B cell (primary cell): Measurements from ENCODE around the gene PRR23A. TPM values are rescaled to one million over a fixed set of nuclear protein-coding genes. Genes with fewer than 3 reads are reported as not detected.

Experiments used
- ATAC-seq: fragments of 200-7000 bp; cut with Tn5 transposase; one replicate; pipeline ENCODE4 v1.10.0; 2021; ENCODE audit warnings: low read depth, mild to moderate bottlenecking, moderate number of reproducible peaks, moderate library complexity
- CTCF ChIA-PET: fragments of 350-600 bp; sonication (Branson Sonifier 250); formaldehyde crosslinking; loops from one replicate; lab custom pipeline; 2021; ENCODE audit warnings: antibody characterized with exemption, inconsistent platforms; lab: Charles Lee
- POLR2A ChIA-PET: fragments of 350-600 bp; sonication (Branson Sonifier 250); formaldehyde crosslinking; loops from one replicate; lab custom pipeline; 2021; ENCODE audit warnings: antibody characterized with exemption; lab: Charles Lee
- DNase-seq: peaks from one replicate; pipeline ENCODE4 v3.0.0; 2013
- H2AFZ ChIP-seq: 2 replicates; pipeline ENCODE4 v1.6.1; 2012; ENCODE audit warnings: mild to moderate bottlenecking, low read depth, low read length; ENCODE audit not compliant: insufficient read depth, poor library complexity, severe bottlenecking
- H3K27ac ChIP-seq, 2 donors: 1 replicate in 1 of 2; 2 replicates in 1 of 2; pipeline ENCODE4 v1.5.1; 2012 to 2013; ENCODE audit warnings: low read length in 2 of 2, mild to moderate bottlenecking in 2 of 2, moderate library complexity in 1 of 2
- H3K27me3 ChIP-seq, 4 experiments: fragments of 200-600 bp in 1 of 4; sonication (generic) in 1 of 4; replicated peaks in 1 of 4; 1 replicate in 2 of 4; 2 replicates in 2 of 4; pipeline versions ENCODE4 v1.6.1 to v1.7.0; 2013 to 2016; ENCODE audit warnings: low read length in 3 of 4, mild to moderate bottlenecking in 2 of 4, mixed read lengths in 1 of 4, moderate library complexity in 1 of 4; ENCODE audit not compliant: insufficient read depth in 4 of 4, control insufficient read depth in 3 of 4; ENCODE audit errors: control extremely low read depth in 1 of 4
- H3K36me3 ChIP-seq, 2 experiments: replicated peaks in 1 of 2; 1 replicate in 1 of 2; 2 replicates in 1 of 2; pipeline versions ENCODE4 v1.6.1 to v1.7.1; 2013; ENCODE audit warnings: low read length in 1 of 2; ENCODE audit not compliant: insufficient read depth in 2 of 2, control insufficient read depth in 1 of 2; ENCODE audit errors: control extremely low read depth in 1 of 2, extremely low read depth in 1 of 2
- H3K4me1 ChIP-seq, 2 donors: fragments of 200-600 bp in 1 of 2; sonication (generic) in 1 of 2; 1 replicate in 1 of 2; 2 replicates in 1 of 2; pipeline versions ENCODE4 v1.5.1 to v1.6.1; 2013 to 2017; ENCODE audit warnings: low read length in 2 of 2; ENCODE audit not compliant: control insufficient read depth in 2 of 2, insufficient read depth in 2 of 2
- H3K4me2 ChIP-seq: replicated peaks from 2 replicates; pipeline ENCODE3; 2012; ENCODE audit warnings: mild to moderate bottlenecking, low read depth, low read length; ENCODE audit not compliant: poor library complexity, severe bottlenecking
- H3K4me3 ChIP-seq, 5 experiments: fragments of 200-600 bp in 1 of 5; sonication (generic) in 1 of 5; 1 replicate in 3 of 5; 2 replicates in 2 of 5; pipeline versions ENCODE4 v1.5.1 to v1.7.0; 2011 to 2016; ENCODE audit warnings: low read length in 4 of 5, mild to moderate bottlenecking in 4 of 5, low read depth in 2 of 5, control low read depth in 1 of 5, moderate library complexity in 1 of 5; ENCODE audit not compliant: insufficient read depth in 1 of 5; ENCODE audit errors: control extremely low read depth in 1 of 5, extremely low read depth in 1 of 5
- H3K79me2 ChIP-seq: fragments of 200-600 bp; sonication (generic); one replicate; pipeline ENCODE4 v1.6.0; 2016; ENCODE audit warnings: low read length; ENCODE audit not compliant: control insufficient read depth, insufficient read depth
- H3K9ac ChIP-seq: fragments of 200-600 bp; sonication (generic); 2 replicates; pipeline ENCODE4 v1.6.1; 2017; ENCODE audit warnings: mild to moderate bottlenecking, low read length, moderate library complexity
- H3K9me3 ChIP-seq, 3 donors: one replicate each; pipeline versions ENCODE4 v1.6.1 to v1.7.1; 2013; ENCODE audit warnings: low read length in 2 of 3; ENCODE audit not compliant: control insufficient read depth in 2 of 3, insufficient read depth in 1 of 3; ENCODE audit errors: control extremely low read depth in 1 of 3
- H4K20me1 ChIP-seq: 2 replicates; pipeline ENCODE4 v1.6.0; 2012; ENCODE audit warnings: mild to moderate bottlenecking, low read length; ENCODE audit not compliant: insufficient read depth, control insufficient read depth, poor library complexity, severe bottlenecking
- H3K27ac Mint-ChIP-seq: one replicate; pipeline ENCODE4 v1.8.0; 2021; ENCODE audit warnings: mixed read lengths
- H3K27me3 Mint-ChIP-seq: one replicate; pipeline ENCODE4 v1.8.0; 2021; ENCODE audit warnings: mixed read lengths
- H3K4me1 Mint-ChIP-seq: one replicate; pipeline ENCODE4 v1.8.0; 2021; ENCODE audit warnings: mixed read lengths
- H3K4me3 Mint-ChIP-seq: one replicate; pipeline ENCODE4 v1.8.0; 2021; ENCODE audit warnings: mixed read lengths
- H3K9me3 Mint-ChIP-seq: one replicate; pipeline ENCODE4 v1.8.0; 2022; ENCODE audit warnings: mixed read lengths; ENCODE audit not compliant: insufficient read depth
- CTCF ChIP-seq: fragments of 200-600 bp; IDR thresholded peaks from one replicate; pipeline ENCODE4 v1.8.0; 2022; ENCODE audit warnings: antibody characterized with exemption, mild to moderate bottlenecking
- EZH2 ChIP-seq: IDR thresholded peaks from 2 replicates; pipeline ENCODE4 v1.6.1; 2012; ENCODE audit warnings: borderline replicate concordance, low read depth, mild to moderate bottlenecking, moderate library complexity, low read length; ENCODE audit not compliant: insufficient read depth, poor library complexity, severe bottlenecking
- WGBS: methylation state at CpG from one replicate; pipeline ENCODE4 v1.1.5; 2013; ENCODE audit warnings: missing lambda C conversion rate; ENCODE audit not compliant: insufficient coverage; 5-methylcytosine and 5-hydroxymethylcytosine counted together
- intact Hi-C: fragments of 100-400 bp; cut with micrococcal nuclease; formaldehyde crosslinking; loops from one replicate; pipeline ENCODE4 v1.10.0; 2022
- polyA minus RNA-seq: library from RNA; depleted of rRNA, polyadenylated mRNA; stranded (reverse); fragments of >200 nt; gene quantifications from 2 replicates; pipeline ENCODE4 v1.2.3, GENCODE V29; 2012
- polyA plus RNA-seq: library from polyadenylated mRNA; depleted of rRNA; stranded (reverse); fragments of >200 nt; gene quantifications from 2 replicates; pipeline ENCODE4 v1.2.3, GENCODE V29; 2012
- total RNA-seq, 2 donors: library from RNA; stranded (reverse); fragments of 120-200 nt in 1 of 2; gene quantifications; 1 replicate in 1 of 2; 2 replicates in 1 of 2; pipeline versions ENCODE4 v1.2.3 to v1.2.4, GENCODE V29; 2013 to 2022

Gene PRR23A
- total RNA-seq (not detected in 2 replicates), polyA plus RNA-seq (not detected in 2 replicates), polyA minus RNA-seq (not detected in 2 replicates)
- total RNA-seq (2013): not detected

DNA sequence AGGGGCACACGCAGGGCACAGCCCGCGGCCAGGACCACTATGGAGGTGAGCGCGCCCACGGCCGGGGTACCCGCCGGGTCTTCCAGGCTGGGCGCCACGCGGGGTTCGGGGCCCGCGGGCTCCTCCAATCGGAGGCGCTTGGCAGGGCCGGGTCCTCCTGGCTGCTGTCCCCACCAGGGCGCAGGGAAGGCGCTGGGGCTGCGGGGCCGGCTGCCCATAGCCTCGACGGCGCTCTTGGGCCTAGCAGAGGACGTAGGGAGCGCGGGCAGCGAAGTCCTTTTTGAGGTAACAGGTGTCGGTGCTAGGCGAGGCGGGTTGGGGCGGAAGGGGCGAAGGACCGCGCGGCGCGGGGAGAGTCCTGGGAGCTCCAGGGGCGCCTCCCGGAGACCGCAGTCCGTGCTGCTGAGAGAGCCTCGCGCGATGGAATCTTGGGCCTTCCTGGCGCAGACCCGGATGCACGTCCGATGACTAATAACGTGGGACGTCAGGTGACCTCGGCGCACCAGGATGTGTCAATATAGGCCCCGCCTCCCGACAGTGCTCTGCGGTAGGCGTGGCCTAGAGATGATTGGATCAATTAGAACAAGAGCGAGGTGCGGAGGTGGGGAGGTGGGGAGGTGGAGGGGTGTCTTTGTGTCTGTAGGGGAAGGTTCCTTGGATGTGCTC is at the start of gene PRR23A:
Gene PRR23A (minus strand): TSS at position 218 of the 666 bp plus-strand sequence. CDS start 0 bp downstream, at position 218.
- ATAC-seq: no peak
- WGBS: 75% methylated on average over 60 of the region's 60 CpGs
- H3K4me1 ChIP-seq: no peaks in the 10 kb centered on the region
- no peak within 1 kb of the TSS for H3K27ac Mint-ChIP-seq
- no peak for DNase-seq
- H3K27ac ChIP-seq: no peak within 1 kb of the TSS
- no peak within 1 kb of the TSS for H3K4me3 Mint-ChIP-seq
- no peaks in the 10 kb centered on the region for H4K20me1 ChIP-seq
- TF ChIP-seq EZH2: no peak
- TF ChIP-seq CTCF: no peak
- POLR2A ChIA-PET: no interaction called here
- H3K9ac ChIP-seq: no peak within 1 kb of the TSS
- H3K4me2 ChIP-seq: no peak within 1 kb of the TSS
- H3K4me3 ChIP-seq: no peak within 1 kb of the TSS
- H2AFZ ChIP-seq: no peak within 1 kb of the TSS
- no peaks in the 10 kb centered on the region for H3K79me2 ChIP-seq
- CTCF ChIA-PET: no interaction called here
- no peaks in the 10 kb centered on the region for H3K36me3 ChIP-seq
- intact Hi-C loops: no loop called here
- peaks cover 0 to 27% (median 0%) of the 10 kb centered on the region in 3 donors for H3K9me3 ChIP-seq
- peaks cover 9% of the 10 kb centered on the region for H3K9me3 Mint-ChIP-seq
- no peaks in the 10 kb centered on the region for H3K27me3 Mint-ChIP-seq
- H3K27me3 ChIP-seq: no peaks in the 10 kb centered on the region
- no peaks in the 10 kb centered on the region for H3K4me1 Mint-ChIP-seq

DNA sequence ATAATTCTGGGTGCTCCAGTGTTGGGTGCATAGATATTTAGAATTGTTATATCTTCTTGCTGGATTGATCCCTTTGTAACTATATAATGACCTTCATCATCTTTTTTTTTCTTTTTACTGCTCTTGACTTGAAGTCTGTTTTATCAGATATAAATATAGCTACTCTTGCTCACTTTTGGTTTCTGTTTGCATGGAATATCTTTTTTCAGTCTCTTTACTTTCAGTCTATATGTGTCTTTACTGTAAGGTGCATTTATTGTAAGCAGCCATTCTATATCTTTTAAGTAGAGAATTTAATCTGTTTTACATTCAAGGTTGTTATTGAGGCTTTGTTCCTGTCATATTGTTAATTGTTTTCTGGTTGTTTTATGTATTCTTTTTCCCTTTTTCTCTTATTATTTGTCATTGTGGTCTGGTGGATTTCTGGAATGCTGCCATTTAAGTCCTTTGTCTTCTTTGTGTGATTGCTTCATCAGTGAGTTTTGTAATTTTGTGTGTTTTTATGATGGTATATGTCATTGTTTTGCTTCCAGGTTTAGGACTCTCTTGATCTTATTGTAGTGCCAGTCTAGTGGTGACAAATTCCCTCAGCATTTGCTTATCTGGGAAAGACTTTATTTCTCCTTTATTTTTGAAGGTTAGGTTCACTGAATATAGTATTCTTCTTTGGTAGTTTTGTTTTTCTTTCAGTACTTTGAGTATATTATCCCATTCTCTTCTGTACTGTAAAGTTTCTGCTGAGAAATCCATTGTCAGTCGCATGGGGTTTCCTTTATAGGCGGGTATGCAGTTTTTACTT is 46.9 kb upstream of the PRR23A start:
- peaks cover 13% of the 10 kb centered on the region for H3K9me3 Mint-ChIP-seq
- Histone ChIP-seq H3K36me3 (no peaks in the 10 kb centered on the region), H3K4me2 (no peak overlapping the region), H2AFZ (no peak overlapping the region), H4K20me1 (no peaks in the 10 kb centered on the region), H3K4me3 (no peak overlapping the region), H3K9ac (no peak overlapping the region), H3K27ac (no peak overlapping the region), H3K9me3 (peaks cover 4 to 14% (median 13%) of the 10 kb centered on the region in 3 donors), H3K79me2 (no peaks in the 10 kb centered on the region), H3K4me1 (no peaks in the 10 kb centered on the region), H3K27me3 (no peaks in the 10 kb centered on the region)
- POLR2A ChIA-PET: no interaction called here
- CTCF ChIA-PET: no interaction called here
- no peak overlapping the region for H3K27ac Mint-ChIP-seq
- no peak overlapping the region for H3K4me3 Mint-ChIP-seq
- TF ChIP-seq CTCF (no peak), EZH2 (no peak)
- intact Hi-C loops: no loop called here
- H3K27me3 Mint-ChIP-seq: no peaks in the 10 kb centered on the region
- DNase-seq: no peak
- WGBS: no CpG with 5 or more reads among the region's 2 CpGs
- no peak for ATAC-seq
- no peaks in the 10 kb centered on the region for H3K4me1 Mint-ChIP-seq
